ENCODE results near the gene PIM1.

GRCh38 chr6:37175332-37176267, 5.6 kb downstream of the PIM1 start:
- TF ChIP-seq CTCF (IDR thresholded peaks at IDR 0.05; ENCODE audit: poor library complexity, severe bottlenecking) (no peak), SMC3 (conservative IDR thresholded peaks at IDR 0.05; ENCODE audit: poor library complexity) (no peak)
